AG09319 (cell line): ENCODE results near the gene SCUBE1.

Source experiments
- DNase-seq: peaks from one replicate; pipeline ENCODE4 v3.0.0-alpha.2; 2010; ENCODE audit warnings: low read depth; ENCODE audit errors: extremely low read depth
- TF ChIP-seq, protein P1 (sequence below): IDR thresholded peaks from 2 replicates; pipeline ENCODE4 v1.5.1; 2011; ENCODE audit warnings: low read depth, mild to moderate bottlenecking, inconsistent platforms, low read length, moderate library complexity

SCUBE1 gene

DNA sequence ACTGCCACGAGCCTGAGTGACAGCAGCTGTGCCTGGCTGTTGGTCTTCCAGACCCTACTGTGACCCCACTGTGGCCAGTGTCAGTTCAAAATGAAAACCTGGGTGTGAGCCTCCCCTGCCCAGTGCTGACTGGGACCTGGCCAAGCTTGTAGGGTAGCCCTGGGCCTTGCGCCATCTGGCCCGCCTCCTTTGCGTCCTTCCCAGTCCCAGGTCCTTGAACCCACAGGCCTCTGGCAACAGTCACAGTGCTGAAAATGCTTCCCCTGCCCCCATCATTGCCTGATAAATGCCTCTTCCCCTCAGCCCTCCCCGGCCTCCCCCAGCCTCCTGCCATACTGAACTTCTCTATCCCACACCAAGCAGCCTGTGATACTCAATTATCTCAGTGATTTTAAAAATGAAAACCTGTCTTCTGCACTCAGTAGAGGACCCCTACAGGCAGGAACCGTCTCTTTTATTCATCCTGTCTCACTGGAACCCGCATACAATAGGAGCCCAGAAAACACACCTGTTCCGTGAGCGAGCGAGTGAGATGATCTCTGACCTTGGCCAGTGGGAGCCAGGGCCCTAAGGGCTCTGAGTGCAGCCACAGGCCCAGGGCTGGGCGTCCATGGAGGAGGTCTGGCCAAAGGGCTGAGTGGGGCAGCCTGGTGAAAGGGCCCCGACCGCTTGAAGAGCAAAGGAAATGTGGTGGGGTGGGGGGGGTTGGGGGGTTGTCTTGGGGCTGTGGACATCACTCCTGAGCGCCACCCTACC, 106.6 kb downstream of the SCUBE1 start:
- no peak for DNase-seq
- TF ChIP-seq, protein P1, sequence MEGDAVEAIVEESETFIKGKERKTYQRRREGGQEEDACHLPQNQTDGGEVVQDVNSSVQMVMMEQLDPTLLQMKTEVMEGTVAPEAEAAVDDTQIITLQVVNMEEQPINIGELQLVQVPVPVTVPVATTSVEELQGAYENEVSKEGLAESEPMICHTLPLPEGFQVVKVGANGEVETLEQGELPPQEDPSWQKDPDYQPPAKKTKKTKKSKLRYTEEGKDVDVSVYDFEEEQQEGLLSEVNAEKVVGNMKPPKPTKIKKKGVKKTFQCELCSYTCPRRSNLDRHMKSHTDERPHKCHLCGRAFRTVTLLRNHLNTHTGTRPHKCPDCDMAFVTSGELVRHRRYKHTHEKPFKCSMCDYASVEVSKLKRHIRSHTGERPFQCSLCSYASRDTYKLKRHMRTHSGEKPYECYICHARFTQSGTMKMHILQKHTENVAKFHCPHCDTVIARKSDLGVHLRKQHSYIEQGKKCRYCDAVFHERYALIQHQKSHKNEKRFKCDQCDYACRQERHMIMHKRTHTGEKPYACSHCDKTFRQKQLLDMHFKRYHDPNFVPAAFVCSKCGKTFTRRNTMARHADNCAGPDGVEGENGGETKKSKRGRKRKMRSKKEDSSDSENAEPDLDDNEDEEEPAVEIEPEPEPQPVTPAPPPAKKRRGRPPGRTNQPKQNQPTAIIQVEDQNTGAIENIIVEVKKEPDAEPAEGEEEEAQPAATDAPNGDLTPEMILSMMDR: no peak

DNA sequence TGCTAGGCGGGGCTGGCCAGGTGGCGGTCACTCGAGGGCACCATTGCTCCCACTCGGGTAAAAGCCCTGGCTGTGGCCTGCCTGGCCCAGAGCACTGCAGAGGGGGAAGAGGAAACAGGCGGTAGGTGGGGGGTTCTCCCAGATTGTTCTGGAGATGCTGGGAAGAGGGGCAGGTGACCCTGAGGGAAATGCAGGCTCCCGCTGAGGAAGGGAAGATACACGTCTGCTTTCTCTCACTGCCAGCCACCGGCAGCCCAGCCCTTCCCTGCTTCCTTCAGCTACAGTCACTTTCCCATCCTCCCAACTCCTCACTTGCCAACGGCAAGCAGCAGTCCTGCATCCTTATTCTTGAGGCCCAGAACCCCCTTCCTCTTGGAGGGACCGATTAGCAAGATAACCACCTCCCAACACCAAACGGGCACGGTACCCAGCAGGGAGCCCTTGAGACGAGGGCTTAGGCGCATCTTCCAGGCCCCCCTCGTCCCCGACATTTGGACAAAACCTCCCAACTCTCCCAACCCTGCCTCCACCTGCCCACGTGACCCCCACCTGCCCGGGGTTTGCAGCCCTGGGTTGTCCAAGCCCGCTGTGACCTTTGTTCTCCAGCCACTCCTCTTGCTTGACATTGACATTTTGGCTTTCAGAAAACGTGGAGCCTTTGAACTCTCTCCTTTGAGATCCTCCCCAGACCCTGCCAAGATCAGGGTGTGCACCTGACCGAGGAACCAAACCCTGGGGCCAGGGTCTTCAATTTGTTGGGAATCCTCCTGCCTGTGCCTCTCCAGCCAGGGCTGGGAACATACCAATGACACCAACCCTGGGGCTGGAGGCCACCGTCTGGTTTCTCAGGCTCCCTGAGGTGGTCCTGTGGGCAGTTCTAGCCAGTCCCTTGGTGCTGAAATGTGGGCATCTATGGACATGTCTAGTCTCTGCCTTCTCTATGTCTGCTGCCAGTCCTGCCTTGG, 107.4 kb downstream of the SCUBE1 start:
- TF ChIP-seq, protein P1: no peak
- no peak for DNase-seq

DNA sequence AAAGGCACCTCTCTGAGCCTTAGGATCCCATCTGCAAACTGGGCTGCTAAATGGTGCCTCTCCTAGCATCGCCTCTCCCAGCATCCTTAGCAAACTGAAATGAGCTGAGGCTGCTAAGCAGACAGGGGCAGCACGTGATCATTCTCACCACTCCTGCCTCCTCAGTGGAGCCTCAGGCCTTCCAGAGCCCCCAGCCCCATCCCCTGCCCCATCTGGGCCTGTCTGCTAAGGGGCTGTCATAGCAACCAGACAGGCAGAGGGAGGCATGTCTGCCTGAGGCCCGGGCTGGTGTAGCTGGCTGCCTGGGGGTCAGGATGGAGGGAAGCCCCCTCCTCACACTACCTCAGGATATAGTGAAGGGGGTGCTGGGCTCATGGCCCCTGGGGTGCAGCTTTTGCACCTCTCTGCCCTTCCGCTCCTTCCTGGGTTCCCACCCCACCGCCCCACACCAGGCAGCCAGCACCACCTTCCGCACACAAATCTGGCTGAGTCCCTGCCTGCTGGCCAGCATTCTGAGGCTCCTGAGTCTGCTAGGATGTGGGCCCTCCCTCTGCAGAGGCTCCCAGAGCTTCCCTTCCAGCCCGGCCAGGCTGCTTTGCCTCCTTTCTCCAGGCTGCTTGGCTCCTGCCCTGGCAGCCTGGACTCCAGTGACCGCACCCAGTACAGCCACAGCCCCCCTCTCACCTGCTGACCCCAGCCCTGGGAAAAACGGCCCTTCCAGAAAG, 108.7 kb downstream of the SCUBE1 start:
- DNase-seq: no peak
- TF ChIP-seq, protein P1: no peak

DNA sequence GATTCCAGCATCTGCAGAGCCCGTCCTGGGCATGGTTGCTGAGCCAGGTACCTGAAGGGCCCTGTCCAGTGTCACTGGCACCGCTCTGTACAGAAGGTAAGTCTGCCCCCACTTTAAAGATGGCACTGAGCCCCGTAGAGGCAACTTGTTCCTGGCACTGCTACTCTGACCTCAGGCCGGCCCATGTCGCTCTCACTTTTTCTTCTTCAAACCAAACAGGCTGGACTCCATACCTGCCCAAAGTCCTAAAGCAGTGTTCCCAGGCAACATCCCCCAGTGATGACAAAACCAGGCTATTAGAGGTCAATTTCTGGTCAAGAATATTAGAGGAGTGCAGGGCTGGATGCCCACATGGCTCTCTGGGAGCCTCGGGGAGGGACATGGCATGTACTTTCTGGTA, 109.6 kb downstream of the SCUBE1 start:
- no peak for DNase-seq
- TF ChIP-seq, protein P1: no peak

DNA sequence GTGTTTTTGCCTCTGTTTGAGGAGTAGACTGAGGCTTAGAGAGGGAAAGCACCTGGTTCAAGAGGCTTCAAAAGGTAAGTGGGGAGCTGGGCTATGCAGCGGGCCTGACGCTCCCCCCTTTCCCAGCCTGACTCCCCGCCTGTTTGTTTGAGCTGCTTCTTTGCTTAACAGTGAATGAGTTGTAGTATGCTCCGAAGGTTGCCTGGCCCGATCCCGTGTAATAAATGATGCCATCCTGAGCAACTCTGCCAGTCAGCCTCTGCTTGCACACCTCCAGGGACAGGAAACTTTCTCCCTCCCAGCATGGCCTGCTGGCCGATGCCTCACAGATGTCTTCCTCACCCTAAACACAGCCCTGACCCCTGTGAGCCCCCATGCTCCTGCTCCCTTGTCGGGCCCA, 110.7 kb downstream of the SCUBE1 start:
- DNase-seq: no peak
- TF ChIP-seq, protein P1: no peak

DNA sequence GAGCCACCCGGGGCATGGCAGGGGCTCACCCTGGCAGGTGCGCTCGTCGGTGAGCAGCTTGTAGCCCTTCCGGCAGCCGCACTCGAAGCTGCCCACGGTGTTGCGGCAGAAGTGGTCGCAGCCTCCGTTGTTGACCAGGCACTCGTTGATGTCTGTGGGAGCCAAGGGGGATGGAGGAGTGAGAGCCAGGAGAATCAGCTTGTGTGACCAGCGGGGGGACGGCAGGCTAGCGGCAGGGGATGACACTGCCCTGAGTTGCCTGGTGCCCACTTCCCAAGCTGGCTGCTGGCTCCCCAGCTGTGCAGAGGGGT, 111.5 kb downstream of the SCUBE1 start:
- TF ChIP-seq, protein P1: no peak
- DNase-seq: no peak
